ENCODE results near the gene SPRYD3.

SPRYD3 gene

GRCh38 chr12:53086361-53086760, 7.2 kb upstream of the SPRYD3 start:
- no peak overlapping the region for H3K27ac ChIP-seq
- no peak overlapping the region for H3K4me3 ChIP-seq

DNA sequence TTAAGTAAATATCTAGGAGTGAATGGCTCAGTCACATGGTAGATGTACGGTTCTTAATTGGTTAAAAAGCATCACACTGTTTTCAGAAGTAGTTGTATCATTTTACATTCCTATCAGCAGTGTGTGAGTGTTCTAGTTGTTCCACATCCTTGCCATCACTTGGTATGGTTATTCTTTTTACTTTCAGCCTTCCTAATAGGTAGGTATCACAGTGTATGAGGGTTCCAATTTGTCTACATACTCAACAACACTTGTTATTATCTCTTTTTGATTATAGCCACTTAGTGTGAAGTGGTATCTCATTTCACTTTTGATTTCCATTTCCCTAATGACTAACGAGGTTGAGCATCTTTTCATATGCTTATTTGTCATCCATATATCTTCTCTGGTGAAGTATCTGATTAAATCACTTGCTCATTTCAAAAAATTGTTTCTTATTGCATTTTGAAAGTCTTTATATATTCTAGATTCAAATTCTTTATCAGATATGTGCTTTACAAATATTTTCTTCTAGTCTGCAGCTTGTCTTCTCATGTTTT, 3.5 kb upstream of the SPRYD3 start:
- no peak for DNase-seq (ENCODE audit: low spot score)
- no peak overlapping the region for H3K4me3 ChIP-seq
- TF ChIP-seq, protein P1, sequence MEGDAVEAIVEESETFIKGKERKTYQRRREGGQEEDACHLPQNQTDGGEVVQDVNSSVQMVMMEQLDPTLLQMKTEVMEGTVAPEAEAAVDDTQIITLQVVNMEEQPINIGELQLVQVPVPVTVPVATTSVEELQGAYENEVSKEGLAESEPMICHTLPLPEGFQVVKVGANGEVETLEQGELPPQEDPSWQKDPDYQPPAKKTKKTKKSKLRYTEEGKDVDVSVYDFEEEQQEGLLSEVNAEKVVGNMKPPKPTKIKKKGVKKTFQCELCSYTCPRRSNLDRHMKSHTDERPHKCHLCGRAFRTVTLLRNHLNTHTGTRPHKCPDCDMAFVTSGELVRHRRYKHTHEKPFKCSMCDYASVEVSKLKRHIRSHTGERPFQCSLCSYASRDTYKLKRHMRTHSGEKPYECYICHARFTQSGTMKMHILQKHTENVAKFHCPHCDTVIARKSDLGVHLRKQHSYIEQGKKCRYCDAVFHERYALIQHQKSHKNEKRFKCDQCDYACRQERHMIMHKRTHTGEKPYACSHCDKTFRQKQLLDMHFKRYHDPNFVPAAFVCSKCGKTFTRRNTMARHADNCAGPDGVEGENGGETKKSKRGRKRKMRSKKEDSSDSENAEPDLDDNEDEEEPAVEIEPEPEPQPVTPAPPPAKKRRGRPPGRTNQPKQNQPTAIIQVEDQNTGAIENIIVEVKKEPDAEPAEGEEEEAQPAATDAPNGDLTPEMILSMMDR (IDR thresholded peaks at IDR 0.05): no peak
- no peak overlapping the region for H3K27ac ChIP-seq

More at GRCh38 chr12:53086361-53086760, 7.2 kb upstream of the SPRYD3 start:
- TF ChIP-seq, protein P1 (IDR thresholded peaks at IDR 0.05): no peak
- no peak for DNase-seq (ENCODE audit: low spot score)

DNA sequence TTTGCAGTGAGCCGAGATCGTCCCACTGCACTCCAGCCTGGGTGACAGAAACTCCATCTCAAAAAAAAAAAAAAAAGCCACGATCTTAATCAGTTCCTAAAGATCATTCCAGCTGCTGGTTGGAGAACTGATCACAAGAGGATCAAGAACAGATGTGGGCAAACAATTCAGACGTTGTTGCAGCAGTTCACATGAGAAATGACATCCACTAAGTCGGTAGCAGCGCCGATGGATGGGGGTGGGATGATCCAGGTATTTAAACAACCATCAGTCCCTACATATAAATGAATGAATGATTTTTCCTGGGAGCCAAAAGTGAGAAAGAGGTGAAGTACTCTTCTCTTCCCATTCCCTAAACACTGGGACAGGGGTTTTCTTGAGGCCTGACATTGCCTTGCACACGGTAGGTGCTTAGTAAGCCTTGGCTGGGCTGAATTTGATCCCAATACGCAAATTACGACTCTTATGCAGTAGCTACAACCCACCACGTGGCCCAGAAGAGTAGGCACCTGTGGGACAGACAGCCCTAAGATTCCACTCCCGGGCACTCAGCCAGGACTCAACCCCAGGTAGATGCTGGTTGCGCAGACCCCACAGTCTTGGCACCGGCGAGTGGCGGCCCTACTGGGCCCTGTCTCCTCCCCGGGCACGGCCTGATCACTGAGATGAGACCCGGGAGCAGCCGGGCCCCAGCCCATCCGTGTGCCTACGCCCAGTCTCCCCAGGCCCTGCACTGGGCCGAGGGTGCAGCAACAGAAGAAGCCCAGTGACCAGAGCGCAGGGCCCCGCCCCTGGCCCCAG, 565 bp downstream of the SPRYD3 start:
- Histone ChIP-seq H3K4me3 (peak overlapping the region; percentile 80), H3K27ac (peak overlapping the region; percentile 73 to 98)
- TF ChIP-seq, protein P1 (IDR thresholded peaks at IDR 0.05): no peak
- no peak for DNase-seq (ENCODE audit: low spot score)

- TF ChIP-seq, protein P1 (IDR thresholded peaks at IDR 0.05): no peak
- DNase-seq (ENCODE audit: low spot score): no peak
- peak overlapping the region; percentile 13 to 46 for H3K27ac ChIP-seq
These were observed 2.2 kb downstream of the SPRYD3 start for GRCh38 chr12:53077030-53077429.

DNA sequence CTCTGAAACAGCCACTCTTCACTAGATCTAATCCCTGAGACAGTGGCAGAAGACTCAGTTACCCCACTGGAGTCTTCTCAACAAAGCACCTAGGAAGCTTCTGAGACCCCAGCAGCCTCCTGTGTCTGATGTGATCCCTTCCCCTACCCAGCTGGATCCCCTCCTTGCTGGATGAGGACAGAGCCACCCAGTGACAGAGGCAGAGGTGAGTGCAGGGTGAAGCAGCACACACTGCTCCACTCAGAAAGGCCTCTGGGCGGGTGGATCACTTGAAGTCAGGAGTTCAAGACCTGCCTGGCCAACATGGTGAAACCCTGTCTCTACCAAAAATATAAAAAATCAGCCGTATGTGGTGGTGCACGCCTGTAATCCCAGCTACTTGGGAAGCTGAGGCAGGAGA, 2.7 kb downstream of the SPRYD3 start:
- no peak for DNase-seq (ENCODE audit: low spot score)
- TF ChIP-seq, protein P1 (IDR thresholded peaks at IDR 0.05): no peak
- H3K4me3 ChIP-seq: no peak overlapping the region
- peak overlapping the region; percentile 13 to 78 for H3K27ac ChIP-seq

More at GRCh38 chr12:53077030-53077429, 2.2 kb downstream of the SPRYD3 start:
- H3K4me3 ChIP-seq: no peak overlapping the region

GRCh38 chr12:53074999-53075370, 4.2 kb downstream of the SPRYD3 start:
- peak overlapping the region; percentile 43 to 78 for H3K27ac ChIP-seq
- H3K4me3 ChIP-seq: no peak overlapping the region
- TF ChIP-seq, protein P1 (IDR thresholded peaks at IDR 0.05): no peak
- no peak for DNase-seq (ENCODE audit: low spot score)

Data from coronary artery (tissue), 2 donors.